Activated CD8-positive, alpha-beta memory T cell treated with anti-CD3 and anti-CD28 coated beads, Interleukin-2, amount 50 U/mL, for 4 hours (primary cell): ENCODE data around the gene DHRS2.
"Not testable (repeated sequence)": the region's sequence is repeated elsewhere in the genome, so short reads cannot be mapped to it uniquely, and the experiment has no call there.

Experiments used
- DNase-seq: peaks from one replicate; pipeline ENCODE4 v3.0.0-alpha.2; 2020

Gene DHRS2

GRCh38 chr14:23650506-23650905 lies 14.3 kb downstream of the DHRS2 start:
- no peak for DNase-seq

GRCh38 chr14:23653051-23653450 lies 16.9 kb downstream of the DHRS2 start:
- DNase-seq = no peak

- DNase-seq = no peak
These were observed 18.1 kb downstream of the DHRS2 start for GRCh38 chr14:23654231-23654630.

- DNase-seq = no peak
These were observed 21.9 kb downstream of the DHRS2 start for GRCh38 chr14:23657959-23658470.

- no peak for DNase-seq
These were observed 24.4 kb downstream of the DHRS2 start for GRCh38 chr14:23660290-23661226.

- no peak for DNase-seq
These were observed 25.4 kb downstream of the DHRS2 start for GRCh38 chr14:23661542-23661941.

GRCh38 chr14:23663127-23663526 lies 27.0 kb downstream of the DHRS2 start:
- no peak for DNase-seq

- no peak for DNase-seq
These were observed 27.5 kb downstream of the DHRS2 start for GRCh38 chr14:23663711-23664110.

- DNase-seq = no peak
These were observed 28.2 kb downstream of the DHRS2 start for GRCh38 chr14:23664207-23664885.

- no peak for DNase-seq
These were observed 29.3 kb downstream of the DHRS2 start for GRCh38 chr14:23665302-23666016.

GRCh38 chr14:23667134-23667533 lies 31.0 kb downstream of the DHRS2 start:
- no peak for DNase-seq

- no peak for DNase-seq
These were observed 33.3 kb downstream of the DHRS2 start for GRCh38 chr14:23669441-23669840.

- DNase-seq = no peak
These were observed 34.3 kb downstream of the DHRS2 start for GRCh38 chr14:23670481-23670880.

- no peak for DNase-seq
These were observed 36.0 kb downstream of the DHRS2 start for GRCh38 chr14:23672200-23672599.

GRCh38 chr14:23675337-23675736 lies 39.2 kb downstream of the DHRS2 start:
- DNase-seq = no peak

GRCh38 chr14:23675906-23676305 lies 39.7 kb downstream of the DHRS2 start:
- no peak for DNase-seq

GRCh38 chr14:23681337-23681736 lies 45.2 kb downstream of the DHRS2 start:
- no peak for DNase-seq

- not testable (repeated sequence) for DNase-seq
These were observed 53.7 kb downstream of the DHRS2 start for GRCh38 chr14:23689709-23690514.

GRCh38 chr14:23692416-23692815 lies 56.3 kb downstream of the DHRS2 start:
- DNase-seq = no peak

- no peak for DNase-seq
These were observed 57.1 kb downstream of the DHRS2 start for GRCh38 chr14:23693252-23693775.

- DNase-seq = no peak
These were observed 58.2 kb downstream of the DHRS2 start for GRCh38 chr14:23694085-23694948.
